B cell (primary cell): ENCODE results near the gene WBP1.

Experiments
- EZH2 ChIP-seq: IDR thresholded peaks from 2 replicates; pipeline ENCODE4 v1.6.1; 2012; ENCODE audit warnings: borderline replicate concordance, low read depth, mild to moderate bottlenecking, moderate library complexity, low read length; ENCODE audit not compliant: insufficient read depth, poor library complexity, severe bottlenecking
- TF ChIP-seq, protein P1 (sequence below): fragments of 200-600 bp; IDR thresholded peaks from one replicate; pipeline ENCODE4 v1.8.0; 2022; ENCODE audit warnings: antibody characterized with exemption, mild to moderate bottlenecking

DNA sequence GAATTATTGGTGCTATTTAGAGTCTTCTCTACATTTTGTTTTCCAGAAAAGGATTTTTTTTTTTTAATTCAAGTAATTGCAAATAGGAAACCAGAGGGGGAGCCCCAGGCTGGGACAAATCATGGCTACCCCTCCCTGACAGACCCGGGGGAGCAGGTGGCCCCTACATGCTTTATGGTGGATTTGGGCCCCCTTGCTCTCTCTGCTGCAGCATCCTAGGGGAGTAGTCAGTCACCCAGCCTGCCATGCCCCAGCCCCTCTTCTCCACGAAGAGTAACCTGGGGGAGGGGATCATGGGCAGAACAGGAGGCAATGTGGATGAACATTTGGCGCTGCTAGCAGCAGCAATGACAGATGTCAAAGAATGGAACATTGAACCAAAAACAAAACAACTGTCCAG lies 41.5 kb upstream of the WBP1 start:
- TF ChIP-seq, protein P1, sequence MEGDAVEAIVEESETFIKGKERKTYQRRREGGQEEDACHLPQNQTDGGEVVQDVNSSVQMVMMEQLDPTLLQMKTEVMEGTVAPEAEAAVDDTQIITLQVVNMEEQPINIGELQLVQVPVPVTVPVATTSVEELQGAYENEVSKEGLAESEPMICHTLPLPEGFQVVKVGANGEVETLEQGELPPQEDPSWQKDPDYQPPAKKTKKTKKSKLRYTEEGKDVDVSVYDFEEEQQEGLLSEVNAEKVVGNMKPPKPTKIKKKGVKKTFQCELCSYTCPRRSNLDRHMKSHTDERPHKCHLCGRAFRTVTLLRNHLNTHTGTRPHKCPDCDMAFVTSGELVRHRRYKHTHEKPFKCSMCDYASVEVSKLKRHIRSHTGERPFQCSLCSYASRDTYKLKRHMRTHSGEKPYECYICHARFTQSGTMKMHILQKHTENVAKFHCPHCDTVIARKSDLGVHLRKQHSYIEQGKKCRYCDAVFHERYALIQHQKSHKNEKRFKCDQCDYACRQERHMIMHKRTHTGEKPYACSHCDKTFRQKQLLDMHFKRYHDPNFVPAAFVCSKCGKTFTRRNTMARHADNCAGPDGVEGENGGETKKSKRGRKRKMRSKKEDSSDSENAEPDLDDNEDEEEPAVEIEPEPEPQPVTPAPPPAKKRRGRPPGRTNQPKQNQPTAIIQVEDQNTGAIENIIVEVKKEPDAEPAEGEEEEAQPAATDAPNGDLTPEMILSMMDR = no peak
- no peak for TF ChIP-seq EZH2
